ENCODE results near the gene ITGA11. TPM values are rescaled to one million over a fixed set of nuclear protein-coding genes. Genes with fewer than 3 reads are reported as not detected.

ITGA11 gene
- polyA plus RNA-seq, 4 donors, result 0.27 to 0.99 (median 0.48) TPM; not detected in 1

DNA sequence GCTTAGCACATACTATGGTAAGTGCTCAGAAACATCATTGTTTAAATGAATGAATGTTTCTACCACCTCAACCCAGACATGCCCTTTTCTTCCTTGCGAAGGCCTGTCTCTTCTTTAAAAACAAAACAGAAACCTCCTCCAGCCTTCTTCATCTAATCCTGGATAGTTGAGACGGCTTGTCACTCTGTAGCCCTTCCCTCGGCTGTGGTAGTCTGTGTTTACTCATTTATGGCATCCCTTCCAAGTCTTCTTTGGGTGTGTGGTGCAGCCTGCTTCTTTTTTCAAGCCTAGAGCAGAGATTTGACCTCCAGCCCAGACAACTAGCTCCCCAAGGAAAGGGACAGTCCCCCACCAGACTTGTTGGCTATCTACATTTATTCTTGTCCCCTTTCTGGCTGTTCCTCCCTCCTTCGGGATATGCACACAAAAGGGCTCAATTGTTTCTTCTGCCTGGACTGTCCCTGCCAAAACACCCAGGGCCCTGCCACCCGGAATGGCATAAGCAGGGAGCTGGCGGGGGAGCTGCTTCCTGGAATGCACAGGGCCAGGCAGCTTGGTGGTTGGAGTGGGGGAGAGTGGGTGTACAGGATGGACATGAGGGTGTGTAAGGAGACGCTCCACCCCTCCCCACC, 67.8 kb downstream of the ITGA11 start:
- DNase-seq (no peak), FAIRE-seq (no peak)
- H3K4me1 ChIP-seq (ENCODE audit: control insufficient read depth in 3 of 3, insufficient read depth in 2 of 3, low read depth in 1 of 3, low read length in 2 of 3), result no peaks in the 10 kb centered on the region
- peaks cover 0 to 5% (median 0%) of the 10 kb centered on the region in 3 donors for H3K27me3 ChIP-seq (ENCODE audit: control insufficient read depth in 3 of 3, insufficient read depth in 3 of 3, low read length in 3 of 3)
- H3K27ac ChIP-seq (ENCODE audit: low read depth in 1 of 3, low read length in 2 of 3), result no peak overlapping the region
- H3K4me3 ChIP-seq (ENCODE audit: low read depth in 1 of 3, low read length in 3 of 3), result no peak overlapping the region
- WGBS, 3 donors, result 60 to 69% (median 66%) methylated on average over 7 of the region's 7 CpGs
- no peaks in the 10 kb centered on the region for H3K9me3 ChIP-seq (ENCODE audit: control insufficient read depth in 2 of 2, insufficient read depth in 1 of 2, low read depth in 1 of 2, low read length in 1 of 2)
- H3K36me3 ChIP-seq (ENCODE audit: control insufficient read depth in 3 of 3, insufficient read depth in 2 of 3, low read depth in 1 of 3, low read length in 3 of 3), result no peaks in the 10 kb centered on the region

DNA sequence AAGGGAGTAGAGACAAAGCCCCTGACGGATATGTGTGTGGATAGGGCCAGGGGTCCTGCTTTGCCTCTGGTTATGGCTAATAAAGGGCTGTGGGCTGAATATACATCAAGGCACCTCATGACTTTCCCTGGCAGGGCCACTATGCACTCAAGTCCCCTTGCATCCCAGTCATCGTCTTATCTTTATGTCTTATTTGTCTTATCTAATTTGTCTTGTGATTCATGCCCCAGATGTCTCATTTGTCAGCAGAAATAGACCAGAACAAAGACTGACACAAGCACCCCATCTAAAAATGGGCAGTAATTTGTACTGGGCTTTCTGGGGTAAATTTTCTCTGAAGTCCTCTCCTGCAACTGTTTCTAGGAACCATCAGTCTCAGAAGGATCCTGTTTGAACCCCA, 68.6 kb downstream of the ITGA11 start:
- Histone ChIP-seq H3K9me3 (ENCODE audit: control insufficient read depth in 2 of 2, insufficient read depth in 1 of 2, low read depth in 1 of 2, low read length in 1 of 2) (no peaks in the 10 kb centered on the region), H3K4me1 (ENCODE audit: control insufficient read depth in 3 of 3, insufficient read depth in 2 of 3, low read depth in 1 of 3, low read length in 2 of 3) (no peaks in the 10 kb centered on the region), H3K27ac (ENCODE audit: low read depth in 1 of 3, low read length in 2 of 3) (no peak overlapping the region), H3K4me3 (ENCODE audit: low read depth in 1 of 3, low read length in 3 of 3) (no peak overlapping the region), H3K27me3 (ENCODE audit: control insufficient read depth in 3 of 3, insufficient read depth in 3 of 3, low read length in 3 of 3) (peaks cover 0 to 4% (median 0%) of the 10 kb centered on the region in 3 donors), H3K36me3 (ENCODE audit: control insufficient read depth in 3 of 3, insufficient read depth in 2 of 3, low read depth in 1 of 3, low read length in 3 of 3) (no peaks in the 10 kb centered on the region)
- WGBS, 3 donors, result 66 to 77% (median 75%) methylated on average over 2 of the region's 2 CpGs
- no peak for FAIRE-seq
- no peak for DNase-seq

DNA sequence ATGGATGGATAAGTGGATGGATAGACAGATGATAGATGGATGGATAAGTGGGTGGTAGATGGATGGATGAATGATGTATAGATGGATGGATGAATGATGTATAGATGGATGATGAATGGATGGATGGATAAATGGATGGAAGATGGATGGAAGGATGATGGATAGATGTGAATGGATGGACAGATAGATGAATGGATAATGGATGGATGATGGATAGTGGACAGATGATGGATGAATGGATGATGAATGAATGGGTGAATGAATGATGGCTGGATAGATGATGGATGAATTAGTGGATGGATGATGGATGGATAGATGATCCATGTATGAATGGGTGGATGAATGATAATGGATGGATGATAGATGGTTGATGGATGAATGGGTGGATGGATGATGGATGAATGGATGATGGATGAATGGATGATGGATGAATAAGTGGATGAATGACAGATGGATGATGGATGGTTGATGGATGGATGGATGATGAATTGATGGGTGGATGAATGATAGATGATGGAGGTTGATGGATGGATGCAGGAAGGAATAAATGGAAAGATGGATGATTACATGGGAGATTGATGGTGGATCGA, 69.3 kb downstream of the ITGA11 start:
- H3K9me3 ChIP-seq (ENCODE audit: control insufficient read depth in 2 of 2, insufficient read depth in 1 of 2, low read depth in 1 of 2, low read length in 1 of 2), result no peaks in the 10 kb centered on the region
- WGBS, 3 donors, result 86 to 95% (median 95%) methylated on average over 1 of the region's 1 CpG
- no peaks in the 10 kb centered on the region for H3K36me3 ChIP-seq (ENCODE audit: control insufficient read depth in 3 of 3, insufficient read depth in 2 of 3, low read depth in 1 of 3, low read length in 3 of 3)
- DNase-seq (no peak), FAIRE-seq (no peak)
- H3K27ac ChIP-seq (ENCODE audit: low read depth in 1 of 3, low read length in 2 of 3), result no peak overlapping the region
- no peak overlapping the region for H3K4me3 ChIP-seq (ENCODE audit: low read depth in 1 of 3, low read length in 3 of 3)
- H3K4me1 ChIP-seq (ENCODE audit: control insufficient read depth in 3 of 3, insufficient read depth in 2 of 3, low read depth in 1 of 3, low read length in 2 of 3), result no peaks in the 10 kb centered on the region
- H3K27me3 ChIP-seq (ENCODE audit: control insufficient read depth in 3 of 3, insufficient read depth in 3 of 3, low read length in 3 of 3), result peaks cover 0 to 6% (median 0%) of the 10 kb centered on the region in 3 donors

DNA sequence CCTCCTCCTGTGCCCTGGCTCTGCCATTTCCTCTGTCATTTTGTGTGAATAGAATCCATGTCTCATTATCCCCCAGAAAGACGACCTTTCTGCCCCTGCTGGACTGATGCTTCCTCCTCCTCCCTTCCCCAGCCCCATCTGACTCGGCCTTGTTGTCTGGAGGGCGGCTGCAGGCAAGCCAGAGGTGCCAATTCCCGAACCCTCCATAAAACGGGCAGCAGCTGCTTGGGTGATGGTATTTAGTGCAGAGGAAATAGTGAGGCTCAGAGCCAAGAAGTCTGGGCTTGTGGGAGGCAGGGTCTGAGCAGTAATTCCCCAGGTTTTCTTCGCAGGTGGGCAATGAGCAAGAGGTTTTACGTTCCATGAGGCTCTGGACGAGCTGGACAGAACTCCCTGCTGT, 71.2 kb downstream of the ITGA11 start:
- 35 to 59% (median 51%) methylated on average over 8 of the region's 8 CpGs for WGBS, 3 donors

DNA sequence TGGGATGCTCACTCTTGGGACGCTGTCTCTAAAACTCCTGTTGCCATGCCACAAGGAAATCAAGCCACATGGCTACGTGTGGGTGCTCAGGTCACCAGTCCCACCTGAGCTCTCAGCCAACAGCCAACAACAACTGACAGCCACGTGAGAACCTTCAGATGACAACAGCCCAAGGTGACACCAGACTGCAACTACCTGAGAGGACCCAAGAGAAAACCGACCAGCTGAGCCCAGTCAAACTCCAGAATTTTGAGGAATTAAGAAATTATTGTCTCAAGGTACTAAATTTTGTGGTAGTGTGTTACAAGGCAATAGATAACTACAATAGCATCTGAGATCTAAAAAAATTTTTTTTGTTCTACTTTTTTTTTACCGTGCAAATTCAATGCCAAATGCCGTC, 75.2 kb downstream of the ITGA11 start:
- Histone ChIP-seq H3K27me3 (ENCODE audit: control insufficient read depth in 3 of 3, insufficient read depth in 3 of 3, low read length in 3 of 3) (peaks cover 0 to 6% (median 0%) of the 10 kb centered on the region in 3 donors), H3K9me3 (ENCODE audit: control insufficient read depth in 2 of 2, insufficient read depth in 1 of 2, low read depth in 1 of 2, low read length in 1 of 2) (peaks cover 2 to 9% of the 10 kb centered on the region in 2 donors), H3K4me3 (ENCODE audit: low read depth in 1 of 3, low read length in 3 of 3) (no peak overlapping the region), H3K4me1 (ENCODE audit: control insufficient read depth in 3 of 3, insufficient read depth in 2 of 3, low read depth in 1 of 3, low read length in 2 of 3) (no peaks in the 10 kb centered on the region), H3K36me3 (ENCODE audit: control insufficient read depth in 3 of 3, insufficient read depth in 2 of 3, low read depth in 1 of 3, low read length in 3 of 3) (no peaks in the 10 kb centered on the region), H3K27ac (ENCODE audit: low read depth in 1 of 3, low read length in 2 of 3) (no peak overlapping the region)
- WGBS, 3 donors, result 88 to 92% (median 91%) methylated on average over 6 of the region's 6 CpGs
- no peak for FAIRE-seq
- no peak for DNase-seq

More for the DNA sequence above, 71.2 kb downstream of the ITGA11 start:
- FAIRE-seq (no peak), DNase-seq (no peak)
- no peak overlapping the region for H3K4me3 ChIP-seq (ENCODE audit: low read depth in 1 of 3, low read length in 3 of 3)
- no peak overlapping the region for H3K27ac ChIP-seq (ENCODE audit: low read depth in 1 of 3, low read length in 2 of 3)
- H3K4me1 ChIP-seq (ENCODE audit: control insufficient read depth in 3 of 3, insufficient read depth in 2 of 3, low read depth in 1 of 3, low read length in 2 of 3), result no peaks in the 10 kb centered on the region
- H3K27me3 ChIP-seq (ENCODE audit: control insufficient read depth in 3 of 3, insufficient read depth in 3 of 3, low read length in 3 of 3), result peaks cover 0 to 6% (median 0%) of the 10 kb centered on the region in 3 donors
- no peaks in the 10 kb centered on the region for H3K36me3 ChIP-seq (ENCODE audit: control insufficient read depth in 3 of 3, insufficient read depth in 2 of 3, low read depth in 1 of 3, low read length in 3 of 3)
- peaks cover 2 to 9% of the 10 kb centered on the region in 2 donors for H3K9me3 ChIP-seq (ENCODE audit: control insufficient read depth in 2 of 2, insufficient read depth in 1 of 2, low read depth in 1 of 2, low read length in 1 of 2)

DNA sequence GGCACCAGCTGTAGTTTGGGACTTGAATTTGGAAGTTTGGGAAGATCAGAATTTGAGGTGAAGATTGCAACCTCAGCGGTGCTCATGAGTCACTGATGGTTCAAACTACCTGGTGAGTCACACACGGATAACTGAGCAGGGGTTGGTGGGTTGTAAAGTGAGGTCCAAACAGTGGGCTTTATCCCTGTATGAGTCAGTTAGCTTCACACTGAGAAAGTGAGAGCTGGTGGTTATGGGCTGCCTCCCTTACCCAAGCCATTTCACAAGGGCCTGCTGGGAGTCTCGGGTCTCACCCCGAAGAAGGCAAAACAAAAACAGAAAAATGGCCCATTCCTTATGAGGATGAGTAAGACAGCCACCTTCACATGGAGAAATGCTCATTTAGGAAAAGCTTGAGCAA, 77.0 kb downstream of the ITGA11 start:
- Histone ChIP-seq H3K4me3 (ENCODE audit: low read depth in 1 of 3, low read length in 3 of 3) (no peak overlapping the region), H3K4me1 (ENCODE audit: control insufficient read depth in 3 of 3, insufficient read depth in 2 of 3, low read depth in 1 of 3, low read length in 2 of 3) (no peaks in the 10 kb centered on the region), H3K36me3 (ENCODE audit: control insufficient read depth in 3 of 3, insufficient read depth in 2 of 3, low read depth in 1 of 3, low read length in 3 of 3) (no peaks in the 10 kb centered on the region), H3K27ac (ENCODE audit: low read depth in 1 of 3, low read length in 2 of 3) (no peak overlapping the region), H3K9me3 (ENCODE audit: control insufficient read depth in 2 of 2, insufficient read depth in 1 of 2, low read depth in 1 of 2, low read length in 1 of 2) (peaks cover 2 to 9% of the 10 kb centered on the region in 2 donors), H3K27me3 (ENCODE audit: control insufficient read depth in 3 of 3, insufficient read depth in 3 of 3, low read length in 3 of 3) (peaks cover 0 to 6% (median 0%) of the 10 kb centered on the region in 3 donors)
- DNase-seq (no peak), FAIRE-seq (no peak)
- 78 to 88% (median 86%) methylated on average over 4 of the region's 4 CpGs for WGBS, 3 donors

DNA sequence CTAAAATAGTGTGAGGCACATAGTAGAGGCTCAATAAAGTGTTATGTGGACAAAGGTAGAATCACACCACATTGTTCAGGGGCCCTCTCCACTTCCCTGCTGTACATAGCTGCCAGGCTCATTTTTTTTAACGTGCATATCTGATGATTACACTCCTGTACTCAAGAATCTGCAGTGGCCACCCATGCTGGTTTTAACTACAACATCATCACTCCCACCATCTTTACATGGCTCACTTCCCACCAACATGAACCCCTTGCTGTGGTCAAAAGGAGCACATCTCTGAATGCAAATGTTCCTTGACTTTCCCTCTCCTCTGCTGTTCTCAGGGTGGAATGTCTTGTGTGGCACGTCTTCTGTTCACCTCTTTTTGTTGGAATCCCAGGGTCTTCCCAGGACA, 77.7 kb downstream of the ITGA11 start:
- peaks cover 0 to 6% (median 0%) of the 10 kb centered on the region in 3 donors for H3K27me3 ChIP-seq (ENCODE audit: control insufficient read depth in 3 of 3, insufficient read depth in 3 of 3, low read length in 3 of 3)
- FAIRE-seq (no peak), DNase-seq (no peak)
- no peaks in the 10 kb centered on the region for H3K4me1 ChIP-seq (ENCODE audit: control insufficient read depth in 3 of 3, insufficient read depth in 2 of 3, low read depth in 1 of 3, low read length in 2 of 3)
- H3K27ac ChIP-seq (ENCODE audit: low read depth in 1 of 3, low read length in 2 of 3), result no peak overlapping the region
- H3K9me3 ChIP-seq (ENCODE audit: control insufficient read depth in 2 of 2, insufficient read depth in 1 of 2, low read depth in 1 of 2, low read length in 1 of 2), result peaks cover 2 to 9% of the 10 kb centered on the region in 2 donors
- no peak overlapping the region for H3K4me3 ChIP-seq (ENCODE audit: low read depth in 1 of 3, low read length in 3 of 3)
- WGBS, 3 donors, result 66 to 90% (median 75%) methylated on average over 2 of the region's 2 CpGs
- no peaks in the 10 kb centered on the region for H3K36me3 ChIP-seq (ENCODE audit: control insufficient read depth in 3 of 3, insufficient read depth in 2 of 3, low read depth in 1 of 3, low read length in 3 of 3)

DNA sequence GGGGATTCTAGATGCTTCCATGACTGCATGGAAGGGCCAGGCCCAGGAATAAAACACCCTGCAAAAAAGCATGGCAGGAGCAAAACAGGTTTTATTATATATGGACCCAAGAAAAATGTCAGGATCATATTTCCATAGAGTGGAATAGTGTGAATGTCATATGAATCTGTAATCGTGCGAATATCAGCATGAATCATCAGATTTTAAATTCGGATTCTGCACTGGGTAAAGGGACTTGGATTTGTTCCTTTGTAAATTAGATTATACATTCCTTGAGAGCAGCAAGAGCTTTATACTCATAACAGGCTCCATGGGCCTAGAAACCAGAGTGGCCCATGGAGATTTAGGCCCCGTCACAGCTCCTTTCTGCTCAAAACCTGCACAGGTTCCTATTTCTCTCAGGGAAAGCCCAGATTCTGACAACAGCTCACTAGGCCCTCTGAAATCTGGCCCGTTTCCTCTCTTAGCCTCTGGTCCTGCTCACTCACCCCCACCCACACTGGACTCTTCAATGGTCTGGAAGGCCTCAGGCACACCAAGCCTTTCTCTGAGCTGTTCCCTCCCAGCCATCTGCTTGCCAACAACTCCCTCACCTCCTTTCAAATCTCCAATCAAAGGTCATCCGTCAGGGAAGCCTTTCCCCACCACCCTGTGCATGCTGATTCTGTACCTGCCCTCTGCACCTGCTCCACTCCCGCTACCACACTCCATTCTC, 78.4 kb downstream of the ITGA11 start:
- Histone ChIP-seq H3K27me3 (ENCODE audit: control insufficient read depth in 3 of 3, insufficient read depth in 3 of 3, low read length in 3 of 3) (peaks cover 0 to 6% (median 0%) of the 10 kb centered on the region in 3 donors), H3K4me3 (ENCODE audit: low read depth in 1 of 3, low read length in 3 of 3) (no peak overlapping the region), H3K9me3 (ENCODE audit: control insufficient read depth in 2 of 2, insufficient read depth in 1 of 2, low read depth in 1 of 2, low read length in 1 of 2) (peaks cover 2 to 9% of the 10 kb centered on the region in 2 donors), H3K36me3 (ENCODE audit: control insufficient read depth in 3 of 3, insufficient read depth in 2 of 3, low read depth in 1 of 3, low read length in 3 of 3) (no peaks in the 10 kb centered on the region), H3K4me1 (ENCODE audit: control insufficient read depth in 3 of 3, insufficient read depth in 2 of 3, low read depth in 1 of 3, low read length in 2 of 3) (no peaks in the 10 kb centered on the region), H3K27ac (ENCODE audit: low read depth in 1 of 3, low read length in 2 of 3) (no peak overlapping the region)
- DNase-seq (peak; percentile 11 to 59), FAIRE-seq (no peak)
- 59 to 81% (median 67%) methylated on average over 7 of the region's 7 CpGs for WGBS, 3 donors
